ENCODE measurements around the gene CABP4. TPM values are rescaled to one million over a fixed set of nuclear protein-coding genes. Genes with fewer than 3 reads are reported as not detected.

Gene CABP4
- total RNA-seq, 1 experiment from 2014 or later: not detected

DNA sequence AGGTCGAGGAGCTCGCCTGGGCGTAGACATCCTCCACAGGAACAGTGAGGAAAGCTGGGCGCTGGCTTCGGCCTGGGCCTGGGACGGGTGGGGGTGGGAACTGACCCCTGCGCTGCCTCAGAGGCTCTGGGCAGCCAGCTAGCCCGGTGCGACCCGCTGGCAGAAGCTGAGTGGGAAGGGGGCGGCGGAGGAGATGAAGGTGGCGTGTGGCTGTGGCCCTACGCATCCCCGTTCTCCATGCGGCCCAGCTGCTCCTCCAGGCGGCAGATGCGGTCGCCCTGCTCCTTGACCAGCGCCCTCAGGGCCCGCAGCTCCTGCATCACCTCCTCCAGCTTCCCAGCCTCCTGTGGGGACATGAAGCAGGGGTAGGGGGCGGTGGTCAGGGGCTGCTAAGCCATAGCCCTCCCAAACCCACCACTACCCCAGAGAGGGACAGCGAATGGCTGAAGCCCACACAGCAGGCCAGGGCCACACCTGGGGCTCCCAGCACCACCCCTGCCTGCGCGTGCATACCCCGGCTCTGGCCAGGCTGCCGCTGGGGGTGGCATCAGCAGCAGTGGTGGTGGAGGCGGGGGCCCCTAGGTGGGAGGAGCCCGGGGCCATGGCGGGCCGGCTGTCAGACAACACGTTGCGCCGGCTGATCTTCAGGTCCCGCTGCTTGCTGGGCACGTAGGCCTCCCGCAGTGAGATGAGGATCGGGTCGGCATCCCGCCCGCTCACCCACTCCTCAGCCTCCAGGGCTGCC is 16.8 kb upstream of the CABP4 start:
- no peak for DNase-seq (ENCODE audit: low spot score)
- H3K36me3 Mint-ChIP-seq: no peaks in the 10 kb centered on the region
- ATAC-seq: no peak
- peaks cover 16% of the 10 kb centered on the region for H3K4me1 Mint-ChIP-seq
- CTCF ChIA-PET: interaction anchor here (0.6 to 4.2 kb wide), 4 partner anchors 8 to 37 kb away, joined by 3 to 31 read pairs (median 4); partner anchors contain the start of genes PPP1CA and RPS6KB2
- no peaks in the 10 kb centered on the region for H3K9me3 Mint-ChIP-seq
- no peak for TF ChIP-seq NFATC4 (CRISPR knock-in tag; IDR thresholded peaks at IDR 0.05)
- TF ChIP-seq, protein P1, sequence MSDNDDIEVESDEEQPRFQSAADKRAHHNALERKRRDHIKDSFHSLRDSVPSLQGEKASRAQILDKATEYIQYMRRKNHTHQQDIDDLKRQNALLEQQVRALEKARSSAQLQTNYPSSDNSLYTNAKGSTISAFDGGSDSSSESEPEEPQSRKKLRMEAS (CRISPR knock-in tag; IDR thresholded peaks at IDR 0.05): no peak
- 0 out of 2 replicates have a peak, but pooled peaks have one; percentile 26 for TF ChIP-seq ZNF263 (CRISPR knock-in tag; IDR thresholded peaks at IDR 0.05; ENCODE audit: low read depth)
- POLR2A ChIA-PET: interaction anchor here (0.6 to 2.2 kb wide), 6 partner anchors 24 to 46 kb away, joined by 3 to 7 read pairs (median 4); partner anchors contain the start of genes PPP1CA and RAD9A
- no peak overlapping the region for H3K4me3 Mint-ChIP-seq
- H3K27me3 Mint-ChIP-seq (ENCODE audit: low read depth): no peaks in the 10 kb centered on the region
- no peak overlapping the region; the same call in 1 of the 2 replicates for H3K27ac Mint-ChIP-seq

- Mint-ChIP-seq H3K9me3 (no peaks in the 10 kb centered on the region), H3K27ac (peak overlapping the region; percentile 77; the same call in 1 of the 2 replicates), H3K36me3 (no peaks in the 10 kb centered on the region), H3K4me1 (peaks cover 16% of the 10 kb centered on the region), H3K27me3 (ENCODE audit: low read depth) (no peaks in the 10 kb centered on the region), H3K4me3 (no peak overlapping the region)
- POLR2A ChIA-PET: interaction anchor here (1.6 to 1.7 kb wide), 2 partner anchors 38 to 48 kb away, joined by 4 to 6 read pairs; partner anchors contain the start of genes PPP1CA and RAD9A
- DNase-seq (ENCODE audit: low spot score): peak; percentile 55
- CTCF ChIA-PET: interaction anchor here (0.9 to 4.2 kb wide), 5 partner anchors 10 to 43 kb away, joined by 3 to 31 read pairs (median 4); partner anchors contain the start of genes GPR152 and PPP1CA
- ATAC-seq: peak; percentile 7
- TF ChIP-seq, protein P2, sequence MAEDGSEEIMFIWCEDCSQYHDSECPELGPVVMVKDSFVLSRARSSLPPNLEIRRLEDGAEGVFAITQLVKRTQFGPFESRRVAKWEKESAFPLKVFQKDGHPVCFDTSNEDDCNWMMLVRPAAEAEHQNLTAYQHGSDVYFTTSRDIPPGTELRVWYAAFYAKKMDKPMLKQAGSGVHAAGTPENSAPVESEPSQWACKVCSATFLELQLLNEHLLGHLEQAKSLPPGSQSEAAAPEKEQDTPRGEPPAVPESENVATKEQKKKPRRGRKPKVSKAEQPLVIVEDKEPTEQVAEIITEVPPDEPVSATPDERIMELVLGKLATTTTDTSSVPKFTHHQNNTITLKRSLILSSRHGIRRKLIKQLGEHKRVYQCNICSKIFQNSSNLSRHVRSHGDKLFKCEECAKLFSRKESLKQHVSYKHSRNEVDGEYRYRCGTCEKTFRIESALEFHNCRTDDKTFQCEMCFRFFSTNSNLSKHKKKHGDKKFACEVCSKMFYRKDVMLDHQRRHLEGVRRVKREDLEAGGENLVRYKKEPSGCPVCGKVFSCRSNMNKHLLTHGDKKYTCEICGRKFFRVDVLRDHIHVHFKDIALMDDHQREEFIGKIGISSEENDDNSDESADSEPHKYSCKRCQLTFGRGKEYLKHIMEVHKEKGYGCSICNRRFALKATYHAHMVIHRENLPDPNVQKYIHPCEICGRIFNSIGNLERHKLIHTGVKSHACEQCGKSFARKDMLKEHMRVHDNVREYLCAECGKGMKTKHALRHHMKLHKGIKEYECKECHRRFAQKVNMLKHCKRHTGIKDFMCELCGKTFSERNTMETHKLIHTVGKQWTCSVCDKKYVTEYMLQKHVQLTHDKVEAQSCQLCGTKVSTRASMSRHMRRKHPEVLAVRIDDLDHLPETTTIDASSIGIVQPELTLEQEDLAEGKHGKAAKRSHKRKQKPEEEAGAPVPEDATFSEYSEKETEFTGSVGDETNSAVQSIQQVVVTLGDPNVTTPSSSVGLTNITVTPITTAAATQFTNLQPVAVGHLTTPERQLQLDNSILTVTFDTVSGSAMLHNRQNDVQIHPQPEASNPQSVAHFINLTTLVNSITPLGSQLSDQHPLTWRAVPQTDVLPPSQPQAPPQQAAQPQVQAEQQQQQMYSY (CRISPR knock-in tag; IDR thresholded peaks at IDR 0.05): no peak
- no peak for TF ChIP-seq NR1H2 (CRISPR knock-in tag; IDR thresholded peaks at IDR 0.05)
- TF ChIP-seq RORB (CRISPR knock-in tag; IDR thresholded peaks at IDR 0.05): no peak
- TF ChIP-seq ERG (CRISPR knock-in tag; IDR thresholded peaks at IDR 0.05): no peak
- TF ChIP-seq, protein P3, sequence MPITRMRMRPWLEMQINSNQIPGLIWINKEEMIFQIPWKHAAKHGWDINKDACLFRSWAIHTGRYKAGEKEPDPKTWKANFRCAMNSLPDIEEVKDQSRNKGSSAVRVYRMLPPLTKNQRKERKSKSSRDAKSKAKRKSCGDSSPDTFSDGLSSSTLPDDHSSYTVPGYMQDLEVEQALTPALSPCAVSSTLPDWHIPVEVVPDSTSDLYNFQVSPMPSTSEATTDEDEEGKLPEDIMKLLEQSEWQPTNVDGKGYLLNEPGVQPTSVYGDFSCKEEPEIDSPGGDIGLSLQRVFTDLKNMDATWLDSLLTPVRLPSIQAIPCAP (CRISPR knock-in tag; IDR thresholded peaks at IDR 0.05): no peak
- TF ChIP-seq, protein P4, sequence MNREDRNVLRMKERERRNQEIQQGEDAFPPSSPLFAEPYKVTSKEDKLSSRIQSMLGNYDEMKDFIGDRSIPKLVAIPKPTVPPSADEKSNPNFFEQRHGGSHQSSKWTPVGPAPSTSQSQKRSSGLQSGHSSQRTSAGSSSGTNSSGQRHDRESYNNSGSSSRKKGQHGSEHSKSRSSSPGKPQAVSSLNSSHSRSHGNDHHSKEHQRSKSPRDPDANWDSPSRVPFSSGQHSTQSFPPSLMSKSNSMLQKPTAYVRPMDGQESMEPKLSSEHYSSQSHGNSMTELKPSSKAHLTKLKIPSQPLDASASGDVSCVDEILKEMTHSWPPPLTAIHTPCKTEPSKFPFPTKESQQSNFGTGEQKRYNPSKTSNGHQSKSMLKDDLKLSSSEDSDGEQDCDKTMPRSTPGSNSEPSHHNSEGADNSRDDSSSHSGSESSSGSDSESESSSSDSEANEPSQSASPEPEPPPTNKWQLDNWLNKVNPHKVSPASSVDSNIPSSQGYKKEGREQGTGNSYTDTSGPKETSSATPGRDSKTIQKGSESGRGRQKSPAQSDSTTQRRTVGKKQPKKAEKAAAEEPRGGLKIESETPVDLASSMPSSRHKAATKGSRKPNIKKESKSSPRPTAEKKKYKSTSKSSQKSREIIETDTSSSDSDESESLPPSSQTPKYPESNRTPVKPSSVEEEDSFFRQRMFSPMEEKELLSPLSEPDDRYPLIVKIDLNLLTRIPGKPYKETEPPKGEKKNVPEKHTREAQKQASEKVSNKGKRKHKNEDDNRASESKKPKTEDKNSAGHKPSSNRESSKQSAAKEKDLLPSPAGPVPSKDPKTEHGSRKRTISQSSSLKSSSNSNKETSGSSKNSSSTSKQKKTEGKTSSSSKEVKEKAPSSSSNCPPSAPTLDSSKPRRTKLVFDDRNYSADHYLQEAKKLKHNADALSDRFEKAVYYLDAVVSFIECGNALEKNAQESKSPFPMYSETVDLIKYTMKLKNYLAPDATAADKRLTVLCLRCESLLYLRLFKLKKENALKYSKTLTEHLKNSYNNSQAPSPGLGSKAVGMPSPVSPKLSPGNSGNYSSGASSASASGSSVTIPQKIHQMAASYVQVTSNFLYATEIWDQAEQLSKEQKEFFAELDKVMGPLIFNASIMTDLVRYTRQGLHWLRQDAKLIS (CRISPR knock-in tag; IDR thresholded peaks at IDR 0.05; ENCODE audit: borderline replicate concordance): no peak
- TF ChIP-seq PREB (CRISPR knock-in tag; IDR thresholded peaks at IDR 0.05; ENCODE audit: borderline replicate concordance): no peak
- no peak for TF ChIP-seq ESRRA (CRISPR knock-in tag; IDR thresholded peaks at IDR 0.05; ENCODE audit: borderline replicate concordance)
- TF ChIP-seq ATF6 (CRISPR knock-in tag; IDR thresholded peaks at IDR 0.05): no peak
- TF ChIP-seq, protein P5, sequence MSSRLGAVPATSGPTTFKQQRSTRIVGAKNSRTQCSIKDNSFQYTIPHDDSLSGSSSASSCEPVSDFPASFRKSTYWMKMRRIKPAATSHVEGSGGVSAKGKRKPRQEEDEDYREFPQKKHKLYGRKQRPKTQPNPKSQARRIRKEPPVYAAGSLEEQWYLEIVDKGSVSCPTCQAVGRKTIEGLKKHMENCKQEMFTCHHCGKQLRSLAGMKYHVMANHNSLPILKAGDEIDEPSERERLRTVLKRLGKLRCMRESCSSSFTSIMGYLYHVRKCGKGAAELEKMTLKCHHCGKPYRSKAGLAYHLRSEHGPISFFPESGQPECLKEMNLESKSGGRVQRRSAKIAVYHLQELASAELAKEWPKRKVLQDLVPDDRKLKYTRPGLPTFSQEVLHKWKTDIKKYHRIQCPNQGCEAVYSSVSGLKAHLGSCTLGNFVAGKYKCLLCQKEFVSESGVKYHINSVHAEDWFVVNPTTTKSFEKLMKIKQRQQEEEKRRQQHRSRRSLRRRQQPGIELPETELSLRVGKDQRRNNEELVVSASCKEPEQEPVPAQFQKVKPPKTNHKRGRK (CRISPR knock-in tag; IDR thresholded peaks at IDR 0.05; ENCODE audit: borderline replicate concordance): no peak
- no peak for TF ChIP-seq SOX15 (CRISPR knock-in tag; IDR thresholded peaks at IDR 0.05)
- no peak for TF ChIP-seq RELA (CRISPR knock-in tag; IDR thresholded peaks at IDR 0.05; ENCODE audit: borderline replicate concordance)
Measured at GRCh38 chr11:67439321-67440228, 15.6 kb upstream of the CABP4 start.
